Measurements from ENCODE around the gene ELP4.

Gene ELP4

GRCh38 chr11:31805037-31805628 lies 295.6 kb downstream of the ELP4 start:
- H3K36me3 ChIP-seq (ENCODE audit: control insufficient read depth, insufficient read depth, low read length): no peaks in the 10 kb centered on the region
- H3K27me3 ChIP-seq (replicated peaks; ENCODE audit: control insufficient read depth, insufficient read depth, low read length, poor library complexity, severe bottlenecking): peaks cover 93% of the 10 kb centered on the region
- no peak for DNase-seq
- no peaks in the 10 kb centered on the region for H3K9me3 ChIP-seq (ENCODE audit: control insufficient read depth, low read length)
- no peak overlapping the region for H3K4me3 ChIP-seq (ENCODE audit: insufficient read depth, low read depth, low read length, poor library complexity, severe bottlenecking)
- H3K27ac ChIP-seq (ENCODE audit: insufficient read depth, low read length, poor library complexity, severe bottlenecking): no peak overlapping the region
- peaks cover 33% of the 10 kb centered on the region for H3K4me1 ChIP-seq (ENCODE audit: control insufficient read depth, insufficient read depth, low read length, poor library complexity, severe bottlenecking)

GRCh38 chr11:31805629-31806185 lies 296.1 kb downstream of the ELP4 start:
- DNase-seq: no peak
- peaks cover 39% of the 10 kb centered on the region for H3K4me1 ChIP-seq (ENCODE audit: control insufficient read depth, insufficient read depth, low read length, poor library complexity, severe bottlenecking)
- peaks cover 94% of the 10 kb centered on the region for H3K27me3 ChIP-seq (replicated peaks; ENCODE audit: control insufficient read depth, insufficient read depth, low read length, poor library complexity, severe bottlenecking)
- no peaks in the 10 kb centered on the region for H3K9me3 ChIP-seq (ENCODE audit: control insufficient read depth, low read length)
- no peak overlapping the region for H3K4me3 ChIP-seq (ENCODE audit: insufficient read depth, low read depth, low read length, poor library complexity, severe bottlenecking)
- H3K27ac ChIP-seq (ENCODE audit: insufficient read depth, low read length, poor library complexity, severe bottlenecking): no peak overlapping the region
- no peaks in the 10 kb centered on the region for H3K36me3 ChIP-seq (ENCODE audit: control insufficient read depth, insufficient read depth, low read length)

DNA sequence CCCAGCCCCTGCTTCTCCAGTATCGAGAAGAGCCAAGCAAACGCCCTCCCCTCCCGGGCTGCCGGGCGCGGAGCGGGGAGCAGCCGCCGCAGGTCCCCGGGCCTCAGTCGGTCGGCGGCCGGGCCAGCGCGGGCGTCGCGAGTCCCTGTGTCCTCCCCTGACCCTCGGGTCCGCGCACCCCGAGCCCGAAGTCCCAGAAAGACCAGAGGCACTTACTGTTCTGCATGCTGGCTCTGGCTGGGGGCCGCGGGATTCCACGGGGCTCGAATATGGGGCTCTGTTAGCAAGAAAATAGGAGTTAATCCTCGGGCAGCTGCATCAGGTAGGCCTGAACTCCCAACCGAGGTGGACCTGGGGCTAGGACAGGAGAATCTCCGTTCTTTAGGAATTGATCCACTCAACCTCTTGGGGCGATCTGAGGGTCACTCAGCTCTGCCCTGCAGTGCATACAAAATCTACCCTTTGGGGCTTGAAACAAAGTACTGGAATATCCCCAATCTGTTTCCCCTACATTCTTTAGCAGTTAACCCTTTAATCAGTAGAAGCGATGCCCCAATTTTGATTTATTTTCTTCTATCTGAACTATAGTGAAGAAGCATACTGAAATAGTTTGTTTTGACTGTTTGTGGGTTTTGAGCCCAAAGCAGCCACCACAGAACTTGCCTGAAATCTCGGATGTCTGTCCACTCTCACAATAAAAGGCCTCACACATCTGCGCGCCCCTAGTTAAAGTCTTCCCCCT lies 296.8 kb downstream of the ELP4 start:
- Histone ChIP-seq H3K27ac (ENCODE audit: insufficient read depth, low read length, poor library complexity, severe bottlenecking) (no peak overlapping the region), H3K27me3 (replicated peaks; ENCODE audit: control insufficient read depth, insufficient read depth, low read length, poor library complexity, severe bottlenecking) (peaks cover 94% of the 10 kb centered on the region), H3K4me1 (ENCODE audit: control insufficient read depth, insufficient read depth, low read length, poor library complexity, severe bottlenecking) (peaks cover 46% of the 10 kb centered on the region), H3K36me3 (ENCODE audit: control insufficient read depth, insufficient read depth, low read length) (no peaks in the 10 kb centered on the region), H3K9me3 (ENCODE audit: control insufficient read depth, low read length) (no peaks in the 10 kb centered on the region), H3K4me3 (ENCODE audit: insufficient read depth, low read depth, low read length, poor library complexity, severe bottlenecking) (no peak overlapping the region)
- DNase-seq: no peak

GRCh38 chr11:31806928-31807798 lies 297.6 kb downstream of the ELP4 start:
- H3K4me3 ChIP-seq (ENCODE audit: insufficient read depth, low read depth, low read length, poor library complexity, severe bottlenecking): no peak overlapping the region
- peaks cover 92% of the 10 kb centered on the region for H3K27me3 ChIP-seq (replicated peaks; ENCODE audit: control insufficient read depth, insufficient read depth, low read length, poor library complexity, severe bottlenecking)
- DNase-seq: no peak
- H3K4me1 ChIP-seq (ENCODE audit: control insufficient read depth, insufficient read depth, low read length, poor library complexity, severe bottlenecking): peaks cover 53% of the 10 kb centered on the region
- no peaks in the 10 kb centered on the region for H3K9me3 ChIP-seq (ENCODE audit: control insufficient read depth, low read length)
- no peaks in the 10 kb centered on the region for H3K36me3 ChIP-seq (ENCODE audit: control insufficient read depth, insufficient read depth, low read length)
- no peak overlapping the region for H3K27ac ChIP-seq (ENCODE audit: insufficient read depth, low read length, poor library complexity, severe bottlenecking)

DNA sequence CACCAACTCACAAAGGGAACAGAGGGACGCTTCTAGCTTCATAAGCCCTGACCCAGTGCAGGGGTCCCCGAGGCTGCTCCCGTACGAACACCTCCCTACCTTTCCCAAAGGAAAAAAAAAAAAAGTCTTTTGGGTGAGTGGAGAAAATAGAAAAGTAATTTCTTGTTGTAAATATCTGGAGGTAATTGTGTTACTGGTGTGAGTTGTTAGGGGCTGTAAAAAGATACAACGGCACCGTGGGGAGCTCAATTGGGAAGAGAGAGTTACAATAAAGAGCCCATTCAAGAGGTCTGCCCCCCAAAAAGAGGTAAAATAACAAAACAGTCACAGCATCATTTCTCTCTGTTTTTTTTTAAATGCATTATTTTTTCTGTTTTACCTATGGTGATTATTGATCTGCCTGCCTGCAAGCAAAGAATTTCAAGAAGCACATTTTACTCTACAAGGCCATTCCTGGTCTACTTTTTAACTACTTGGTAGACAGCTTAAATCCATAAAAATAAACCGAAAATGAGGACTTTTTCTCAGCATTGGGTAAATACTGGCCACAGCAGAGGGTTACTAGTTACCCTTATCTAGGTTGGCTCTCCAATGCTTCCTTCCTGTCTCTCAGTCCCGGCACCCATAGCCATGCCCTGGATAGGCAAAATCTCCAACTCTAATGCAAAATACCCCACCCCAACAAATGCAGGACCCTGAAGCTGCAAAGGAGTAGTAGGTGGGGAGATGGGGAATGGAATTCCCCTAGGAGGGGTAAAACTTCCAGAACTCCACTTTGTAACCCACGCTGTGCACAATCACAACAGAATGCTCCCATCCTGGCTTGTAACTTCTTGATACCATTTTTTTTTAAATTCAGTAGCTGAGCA lies 298.5 kb downstream of the ELP4 start:
- Histone ChIP-seq H3K36me3 (ENCODE audit: control insufficient read depth, insufficient read depth, low read length) (no peaks in the 10 kb centered on the region), H3K4me1 (ENCODE audit: control insufficient read depth, insufficient read depth, low read length, poor library complexity, severe bottlenecking) (peaks cover 61% of the 10 kb centered on the region), H3K9me3 (ENCODE audit: control insufficient read depth, low read length) (no peaks in the 10 kb centered on the region), H3K27ac (ENCODE audit: insufficient read depth, low read length, poor library complexity, severe bottlenecking) (no peak overlapping the region), H3K4me3 (ENCODE audit: insufficient read depth, low read depth, low read length, poor library complexity, severe bottlenecking) (no peak overlapping the region), H3K27me3 (replicated peaks; ENCODE audit: control insufficient read depth, insufficient read depth, low read length, poor library complexity, severe bottlenecking) (peaks cover 93% of the 10 kb centered on the region)
- DNase-seq: no peak

DNA sequence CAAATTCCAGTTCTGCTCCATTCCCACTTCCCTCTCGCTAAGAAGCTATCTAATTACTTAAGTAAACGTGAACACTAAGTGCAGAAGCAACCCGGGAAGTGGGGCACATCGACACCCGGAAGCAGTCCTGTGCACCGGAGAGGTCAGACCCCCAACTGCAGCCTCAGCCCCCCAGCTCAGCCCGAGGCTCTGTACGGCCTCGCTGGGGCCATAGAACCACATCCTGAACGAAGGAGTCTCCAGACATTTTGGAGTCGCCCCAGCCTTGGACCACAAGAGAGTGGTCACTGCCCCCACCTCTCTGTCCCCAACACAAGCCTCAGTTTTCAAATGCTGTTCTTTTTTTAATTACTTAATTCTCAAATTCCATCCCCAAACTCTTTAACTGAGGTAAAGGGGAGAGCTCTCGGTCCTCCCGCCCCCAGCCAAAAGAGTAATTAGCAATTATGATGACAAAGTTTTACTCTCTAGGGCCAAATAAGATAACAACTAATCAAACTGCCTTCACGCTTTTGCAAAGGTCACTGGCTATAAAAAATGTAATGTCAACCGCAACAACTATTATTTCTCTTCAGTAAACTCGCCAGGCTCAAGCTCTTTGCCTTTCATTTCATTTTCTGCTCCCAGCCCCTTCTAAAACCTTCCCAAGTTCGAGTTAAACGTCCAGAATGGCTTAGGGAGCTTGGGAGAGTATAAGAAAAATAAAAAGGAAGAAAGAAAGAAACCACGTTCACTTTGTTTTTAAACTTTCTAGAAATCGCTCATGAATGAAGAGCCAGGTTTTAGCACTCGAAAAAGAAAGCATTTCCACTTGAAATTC lies 299.4 kb downstream of the ELP4 start:
- Histone ChIP-seq H3K9me3 (ENCODE audit: control insufficient read depth, low read length) (no peaks in the 10 kb centered on the region), H3K4me3 (ENCODE audit: insufficient read depth, low read depth, low read length, poor library complexity, severe bottlenecking) (no peak overlapping the region), H3K36me3 (ENCODE audit: control insufficient read depth, insufficient read depth, low read length) (no peaks in the 10 kb centered on the region), H3K27ac (ENCODE audit: insufficient read depth, low read length, poor library complexity, severe bottlenecking) (no peak overlapping the region), H3K4me1 (ENCODE audit: control insufficient read depth, insufficient read depth, low read length, poor library complexity, severe bottlenecking) (peaks cover 66% of the 10 kb centered on the region), H3K27me3 (replicated peaks; ENCODE audit: control insufficient read depth, insufficient read depth, low read length, poor library complexity, severe bottlenecking) (peaks cover 92% of the 10 kb centered on the region)
- DNase-seq: no peak

DNA sequence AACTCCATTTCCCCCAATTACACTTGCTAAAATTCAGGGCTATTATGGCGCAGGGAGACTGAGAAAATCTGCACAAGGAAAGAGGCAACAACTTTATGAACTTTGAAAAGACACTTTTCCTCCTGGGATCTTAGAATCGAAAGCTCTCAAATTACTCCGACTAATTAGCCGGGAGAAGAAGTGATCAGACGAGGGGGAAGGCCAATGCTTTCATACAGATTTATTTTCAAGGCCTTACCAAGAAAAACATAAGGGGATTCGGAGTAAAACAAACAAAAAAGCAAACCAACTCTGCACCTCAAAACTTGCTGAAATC lies 299.9 kb downstream of the ELP4 start:
- Histone ChIP-seq H3K36me3 (ENCODE audit: control insufficient read depth, insufficient read depth, low read length) (no peaks in the 10 kb centered on the region), H3K27me3 (replicated peaks; ENCODE audit: control insufficient read depth, insufficient read depth, low read length, poor library complexity, severe bottlenecking) (peaks cover 91% of the 10 kb centered on the region), H3K27ac (ENCODE audit: insufficient read depth, low read length, poor library complexity, severe bottlenecking) (no peak overlapping the region), H3K4me3 (ENCODE audit: insufficient read depth, low read depth, low read length, poor library complexity, severe bottlenecking) (no peak overlapping the region), H3K9me3 (ENCODE audit: control insufficient read depth, low read length) (no peaks in the 10 kb centered on the region), H3K4me1 (ENCODE audit: control insufficient read depth, insufficient read depth, low read length, poor library complexity, severe bottlenecking) (peaks cover 66% of the 10 kb centered on the region)
- no peak for DNase-seq

DNA sequence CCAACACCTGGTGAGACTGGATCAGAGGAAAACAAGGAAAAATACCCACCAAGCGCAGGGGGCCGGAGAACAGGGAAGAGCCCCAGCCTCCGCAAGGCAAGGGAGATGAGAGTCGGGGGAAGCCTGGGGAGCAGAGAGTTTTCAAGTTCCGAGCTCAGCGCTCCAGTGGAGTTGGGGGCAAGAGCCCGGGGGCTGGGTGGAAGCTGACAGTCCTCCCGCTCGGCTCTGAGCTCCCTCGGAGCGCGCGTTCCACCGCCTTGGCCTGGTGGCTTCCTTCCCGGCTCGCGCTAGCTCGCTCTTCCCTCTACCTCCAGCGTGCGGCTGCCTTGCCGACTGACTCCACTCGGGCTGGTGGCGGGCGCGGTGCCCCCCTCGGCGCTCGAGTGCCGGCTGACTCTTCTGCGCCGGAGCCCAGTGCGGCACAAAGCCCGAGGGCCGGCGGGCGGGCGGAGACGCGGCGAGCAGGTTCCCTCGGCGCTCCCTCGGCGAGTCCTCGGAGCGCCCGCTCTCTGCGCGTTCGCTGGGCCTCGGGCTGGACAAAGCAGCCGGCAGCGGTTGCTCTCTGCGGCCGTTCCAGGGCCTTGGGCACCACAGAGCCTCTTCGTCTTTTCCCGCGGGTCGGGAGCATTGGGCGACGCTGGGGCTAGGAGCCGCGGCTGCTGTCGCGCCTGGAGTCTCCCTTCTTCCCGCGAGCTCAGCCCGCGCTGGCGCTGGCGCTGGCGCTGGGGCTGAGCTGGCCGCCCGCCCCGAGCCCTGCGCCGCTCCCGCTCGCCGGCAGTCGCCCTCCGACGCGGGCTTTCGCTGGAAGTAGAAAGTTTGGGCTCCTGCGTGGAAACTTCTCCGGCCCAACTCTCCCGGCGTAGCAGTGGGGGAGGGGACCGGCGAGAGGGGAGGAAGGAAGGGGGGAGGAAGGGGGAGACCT lies 300.6 kb downstream of the ELP4 start:
- DNase-seq: no peak
- no peaks in the 10 kb centered on the region for H3K36me3 ChIP-seq (ENCODE audit: control insufficient read depth, insufficient read depth, low read length)
- no peak overlapping the region for H3K27ac ChIP-seq (ENCODE audit: insufficient read depth, low read length, poor library complexity, severe bottlenecking)
- peak overlapping the region; percentile 49 for H3K4me3 ChIP-seq (ENCODE audit: insufficient read depth, low read depth, low read length, poor library complexity, severe bottlenecking)
- H3K4me1 ChIP-seq (ENCODE audit: control insufficient read depth, insufficient read depth, low read length, poor library complexity, severe bottlenecking): peaks cover 66% of the 10 kb centered on the region
- H3K27me3 ChIP-seq (replicated peaks; ENCODE audit: control insufficient read depth, insufficient read depth, low read length, poor library complexity, severe bottlenecking): peaks cover 90% of the 10 kb centered on the region
- no peaks in the 10 kb centered on the region for H3K9me3 ChIP-seq (ENCODE audit: control insufficient read depth, low read length)

Data from effector memory CD4-positive, alpha-beta T cell (primary cell).